Astrocyte of the spinal cord (primary cell): ENCODE measurements around the gene NLGN1.

Experiments
- DNase-seq: peaks from one replicate; pipeline ENCODE4 v3.0.0; 2011; ENCODE audit warnings: low read depth, low spot score
- H3K4me3 ChIP-seq: 2 replicates; pipeline ENCODE4 v1.5.1; 2011; ENCODE audit warnings: low read depth, mild to moderate bottlenecking, low read length, moderate library complexity
- in situ Hi-C: cut with HindIII; loops from 2 replicates; pipeline ENCODE4 v1.10.0; 2017; ENCODE audit warnings: low sequenced_read_pairs
- TF ChIP-seq, protein P1 (sequence below): IDR thresholded peaks from 2 replicates; pipeline ENCODE4 v1.5.1; 2012; ENCODE audit warnings: low read depth, mild to moderate bottlenecking, low read length, inconsistent platforms

NLGN1 gene

DNA sequence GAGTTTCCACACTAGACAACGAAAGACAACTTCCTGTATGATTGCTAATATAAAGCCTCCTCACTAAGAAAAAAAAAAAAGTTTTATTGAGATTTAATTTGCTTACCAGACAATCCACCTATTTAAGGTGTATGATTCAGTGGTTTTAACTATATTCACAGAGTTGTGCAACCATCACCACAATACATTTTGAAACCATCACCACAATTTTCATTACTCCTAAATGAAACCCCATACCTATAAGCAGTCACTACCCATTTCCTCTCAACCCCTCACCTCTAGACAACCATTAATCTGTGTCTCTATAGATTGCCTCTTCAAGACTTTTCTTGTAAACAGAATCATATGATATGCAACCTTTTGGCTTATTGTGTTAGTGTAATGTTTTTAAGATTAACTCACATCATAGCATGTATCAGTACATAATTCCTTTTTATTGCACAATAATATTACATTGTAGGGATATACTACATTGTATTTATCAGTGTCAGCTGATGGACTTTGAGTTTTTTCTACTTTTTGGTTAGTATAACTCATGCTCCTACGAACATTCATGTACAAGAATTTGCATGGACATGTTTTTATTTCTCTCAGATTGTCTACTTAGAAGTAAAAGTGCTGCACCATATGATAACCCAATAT is 339.7 kb downstream of the NLGN1 start:
- in situ Hi-C loops, result no loop called here
- TF ChIP-seq, protein P1, sequence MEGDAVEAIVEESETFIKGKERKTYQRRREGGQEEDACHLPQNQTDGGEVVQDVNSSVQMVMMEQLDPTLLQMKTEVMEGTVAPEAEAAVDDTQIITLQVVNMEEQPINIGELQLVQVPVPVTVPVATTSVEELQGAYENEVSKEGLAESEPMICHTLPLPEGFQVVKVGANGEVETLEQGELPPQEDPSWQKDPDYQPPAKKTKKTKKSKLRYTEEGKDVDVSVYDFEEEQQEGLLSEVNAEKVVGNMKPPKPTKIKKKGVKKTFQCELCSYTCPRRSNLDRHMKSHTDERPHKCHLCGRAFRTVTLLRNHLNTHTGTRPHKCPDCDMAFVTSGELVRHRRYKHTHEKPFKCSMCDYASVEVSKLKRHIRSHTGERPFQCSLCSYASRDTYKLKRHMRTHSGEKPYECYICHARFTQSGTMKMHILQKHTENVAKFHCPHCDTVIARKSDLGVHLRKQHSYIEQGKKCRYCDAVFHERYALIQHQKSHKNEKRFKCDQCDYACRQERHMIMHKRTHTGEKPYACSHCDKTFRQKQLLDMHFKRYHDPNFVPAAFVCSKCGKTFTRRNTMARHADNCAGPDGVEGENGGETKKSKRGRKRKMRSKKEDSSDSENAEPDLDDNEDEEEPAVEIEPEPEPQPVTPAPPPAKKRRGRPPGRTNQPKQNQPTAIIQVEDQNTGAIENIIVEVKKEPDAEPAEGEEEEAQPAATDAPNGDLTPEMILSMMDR, result no peak
- DNase-seq, result no peak
- no peak overlapping the region for H3K4me3 ChIP-seq

DNA sequence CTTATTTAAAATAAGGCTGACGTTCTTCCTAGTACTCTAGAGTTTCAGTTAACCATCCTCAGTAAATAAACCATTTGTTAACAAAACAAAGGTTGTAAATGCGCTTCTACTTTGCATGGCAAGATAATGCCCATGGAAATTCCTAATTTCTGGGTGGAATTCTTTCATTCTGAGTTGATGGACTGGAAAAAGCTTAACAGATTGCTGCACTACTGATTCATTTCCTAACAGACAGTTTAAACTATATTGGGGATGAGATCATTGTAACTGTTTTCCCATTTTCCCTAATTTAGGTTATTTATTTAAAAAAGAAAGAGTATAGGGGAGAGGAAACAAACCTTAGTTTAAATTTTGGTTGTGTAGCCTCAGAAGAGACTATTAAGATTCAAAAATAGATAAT is 342.2 kb downstream of the NLGN1 start:
- peak; percentile 48 for DNase-seq
- in situ Hi-C loops, result no loop called here
- TF ChIP-seq, protein P1, result no peak
- H3K4me3 ChIP-seq, result no peak overlapping the region

DNA sequence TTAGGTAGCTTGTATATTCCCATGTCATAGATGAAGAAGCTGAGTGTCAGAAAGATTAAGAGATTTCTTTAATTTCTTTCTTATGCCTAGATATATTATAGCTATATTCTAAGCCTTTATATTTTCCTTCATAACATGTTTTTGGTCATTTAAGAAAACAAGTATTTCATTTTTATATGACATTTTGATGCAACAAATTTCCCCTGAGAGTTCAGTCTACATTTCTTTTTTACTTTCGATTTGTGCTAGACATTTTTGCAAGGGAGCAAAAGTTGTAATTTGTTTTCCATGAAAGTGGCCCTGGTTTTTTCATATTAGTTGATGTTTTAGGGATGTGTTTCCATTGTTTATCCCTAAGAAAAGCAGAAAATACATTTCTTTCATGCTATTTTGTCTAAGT is 344.9 kb downstream of the NLGN1 start:
- H3K4me3 ChIP-seq, result no peak overlapping the region
- in situ Hi-C loops, result no loop called here
- peak; percentile 31 for DNase-seq
- TF ChIP-seq, protein P1, result no peak

DNA sequence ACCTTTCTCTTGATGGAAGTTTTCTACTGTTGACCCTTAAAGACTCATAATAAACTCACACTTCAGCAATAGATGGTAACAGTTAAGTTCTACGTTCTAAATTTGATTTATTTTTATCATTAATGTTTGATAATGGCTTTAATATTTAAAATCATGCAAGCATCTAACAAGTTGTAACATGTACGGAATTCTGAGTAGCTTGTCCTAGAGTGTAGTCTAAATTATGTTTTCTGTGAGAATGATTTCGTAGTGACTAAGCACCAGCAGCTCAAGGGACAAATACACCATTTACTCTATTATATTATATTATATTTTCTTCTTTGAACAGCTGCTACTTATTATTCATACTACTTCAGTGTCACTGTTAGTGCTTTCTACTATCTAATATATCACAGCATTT is 345.6 kb downstream of the NLGN1 start:
- DNase-seq, result peak; percentile 51
- in situ Hi-C loops, result no loop called here
- H3K4me3 ChIP-seq, result no peak overlapping the region
- TF ChIP-seq, protein P1, result no peak

DNA sequence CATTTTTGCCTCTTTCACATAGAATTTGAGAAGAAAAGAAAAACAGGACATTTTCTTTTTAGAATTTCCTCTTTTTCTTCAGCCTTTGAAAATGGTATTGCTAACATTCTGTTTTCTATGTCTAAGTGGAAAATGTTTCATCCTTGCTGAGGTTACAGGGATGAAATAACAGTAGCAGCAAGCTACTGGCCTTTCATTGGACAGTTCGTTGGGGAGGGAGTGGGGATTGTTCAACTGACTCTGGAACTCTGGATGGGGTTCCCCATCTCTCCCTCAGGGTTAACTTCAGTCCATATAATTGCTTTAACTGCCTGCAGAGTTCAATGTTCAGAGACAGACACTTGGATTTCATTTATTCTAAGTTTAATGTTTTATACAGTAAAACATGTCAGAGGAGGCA is 346.0 kb downstream of the NLGN1 start:
- in situ Hi-C loops, result no loop called here
- TF ChIP-seq, protein P1, result no peak
- no peak overlapping the region for H3K4me3 ChIP-seq
- no peak for DNase-seq

DNA sequence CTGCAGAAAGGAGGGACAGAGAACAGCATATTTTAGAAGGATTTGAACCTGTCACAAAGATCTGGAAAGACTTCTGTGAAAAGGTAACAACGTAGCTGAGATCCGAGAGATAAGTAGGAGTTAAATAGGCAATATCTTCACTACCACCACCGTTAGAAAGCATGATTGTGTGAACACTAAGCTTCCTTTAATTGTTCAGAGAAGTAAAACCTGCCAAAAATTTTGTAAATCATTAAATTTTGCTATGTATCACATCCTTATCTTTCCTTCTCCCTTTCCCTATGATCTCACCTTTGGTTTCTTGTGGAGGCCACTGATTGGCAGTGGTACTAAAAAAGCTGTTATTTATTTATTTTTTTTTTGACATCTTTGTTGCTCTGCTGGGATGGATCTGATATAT is 346.9 kb downstream of the NLGN1 start:
- no peak for DNase-seq
- in situ Hi-C loops, result no loop called here
- no peak overlapping the region for H3K4me3 ChIP-seq
- TF ChIP-seq, protein P1, result no peak
